ENCODE results near the gene SP6. TPM values are rescaled to one million over a fixed set of nuclear protein-coding genes. Genes with fewer than 3 reads are reported as not detected.

Gene SP6
- total RNA-seq, result 0.27 TPM

DNA sequence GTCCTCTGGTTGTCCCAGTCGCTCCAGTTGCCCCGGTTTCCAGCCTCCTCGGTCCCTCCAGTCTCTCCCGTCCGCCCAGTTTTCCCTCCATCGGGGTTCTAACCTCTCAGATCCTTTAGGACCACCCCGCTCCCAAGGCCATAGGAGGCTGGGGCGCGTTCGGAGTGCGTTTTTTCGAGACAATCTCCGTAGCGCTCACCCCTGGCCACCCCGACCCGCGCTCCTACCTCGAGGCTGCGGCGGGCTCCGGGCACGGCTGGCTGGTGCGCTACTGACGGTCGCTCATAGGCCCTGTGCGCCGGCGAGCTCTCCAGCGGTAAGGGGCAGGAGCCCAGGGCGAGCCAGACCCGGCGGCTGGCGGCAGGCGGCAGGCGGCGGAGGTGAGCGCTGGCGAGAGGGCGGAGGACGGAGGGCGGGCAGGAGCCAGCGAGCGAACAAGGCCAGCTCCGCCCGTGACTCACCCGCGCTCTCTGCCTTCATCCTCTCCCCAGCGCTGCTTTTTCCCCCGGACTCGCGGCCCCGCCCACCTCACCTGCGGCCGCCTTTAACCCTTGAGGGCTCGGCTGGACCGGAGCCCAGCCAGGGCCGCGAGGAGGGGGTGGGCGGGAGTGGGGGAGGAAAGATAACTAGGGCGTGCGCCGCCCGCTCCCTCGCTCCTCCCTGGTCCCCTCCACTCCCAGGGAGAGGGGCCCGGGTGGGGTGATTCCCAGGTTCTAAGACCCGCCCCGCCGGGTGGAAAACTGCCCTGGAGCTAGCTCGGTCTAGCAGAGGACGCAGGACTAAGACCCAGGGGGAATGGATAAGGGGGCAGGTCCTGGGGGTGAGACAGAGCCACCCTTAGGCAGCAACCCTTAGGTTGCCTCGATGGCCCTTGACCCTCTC is at the start of gene SP6:
Gene SP6 (minus strand): TSS at position 472 of the 882 bp plus-strand sequence. CDS start 2,734 bp downstream, outside the sequence.
- peak in 2 of 3 donors; percentile 64 to 77 for DNase-seq (ENCODE audit: low read depth in 2 of 3, low spot score in 2 of 3)

- DNase-seq (ENCODE audit: low read depth in 2 of 3, low spot score in 2 of 3), result no peak
These were observed 48.7 kb upstream of the SP6 start for GRCh38 chr17:47899643-47900042.

GRCh38 chr17:47898241-47898640 is 47.3 kb upstream of the SP6 start:
- no peak for DNase-seq (ENCODE audit: low read depth in 2 of 3, low spot score in 2 of 3)

GRCh38 chr17:47897561-47897960 is 46.6 kb upstream of the SP6 start:
- no peak for DNase-seq (ENCODE audit: low read depth in 2 of 3, low spot score in 2 of 3)

GRCh38 chr17:47896672-47897490 is 45.9 kb upstream of the SP6 start:
- DNase-seq (ENCODE audit: low read depth in 2 of 3, low spot score in 2 of 3), result no peak

GRCh38 chr17:47895856-47896671 is 45.1 kb upstream of the SP6 start, which contains the start of gene SP2:
Gene SP2, plus strand, starts transcription at chr17:47896236. Its CDS starts 51 bp downstream, at chr17:47896287.
- DNase-seq (ENCODE audit: low read depth in 2 of 3, low spot score in 2 of 3), result peak; percentile 100

DNA sequence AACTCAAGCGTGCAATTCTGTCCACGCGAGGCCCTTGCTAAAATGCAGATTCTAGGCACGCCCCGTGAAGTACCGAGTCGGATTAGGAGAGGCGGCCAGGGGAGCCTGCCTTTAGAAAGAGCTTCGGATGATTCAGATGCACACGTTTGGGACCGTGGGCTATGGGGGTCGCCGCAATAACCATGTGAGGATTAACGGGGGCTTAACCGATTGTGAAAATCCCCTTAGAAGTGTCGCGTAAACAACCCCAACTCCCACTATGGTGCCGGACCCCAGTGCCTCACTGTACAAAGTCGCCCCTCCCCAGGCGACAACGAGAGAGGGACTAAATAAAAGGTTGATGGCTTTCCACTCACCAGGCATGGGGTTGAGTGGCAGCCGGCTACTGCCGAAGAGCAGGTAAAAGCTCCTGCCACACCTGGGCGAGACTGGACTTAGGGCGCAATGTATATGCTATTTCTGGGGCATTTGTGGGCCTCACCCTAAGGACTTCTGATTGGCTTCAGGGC is 44.4 kb upstream of the SP6 start:
- DNase-seq (ENCODE audit: low read depth in 2 of 3, low spot score in 2 of 3), result peak in 1 of 3 donors; percentile 10

- no peak for DNase-seq (ENCODE audit: low read depth in 2 of 3, low spot score in 2 of 3)
These were observed 43.8 kb upstream of the SP6 start for GRCh38 chr17:47894498-47895346.

- no peak for DNase-seq (ENCODE audit: low read depth in 2 of 3, low spot score in 2 of 3)
These were observed 40.7 kb upstream of the SP6 start for GRCh38 chr17:47891545-47892088.

DNA sequence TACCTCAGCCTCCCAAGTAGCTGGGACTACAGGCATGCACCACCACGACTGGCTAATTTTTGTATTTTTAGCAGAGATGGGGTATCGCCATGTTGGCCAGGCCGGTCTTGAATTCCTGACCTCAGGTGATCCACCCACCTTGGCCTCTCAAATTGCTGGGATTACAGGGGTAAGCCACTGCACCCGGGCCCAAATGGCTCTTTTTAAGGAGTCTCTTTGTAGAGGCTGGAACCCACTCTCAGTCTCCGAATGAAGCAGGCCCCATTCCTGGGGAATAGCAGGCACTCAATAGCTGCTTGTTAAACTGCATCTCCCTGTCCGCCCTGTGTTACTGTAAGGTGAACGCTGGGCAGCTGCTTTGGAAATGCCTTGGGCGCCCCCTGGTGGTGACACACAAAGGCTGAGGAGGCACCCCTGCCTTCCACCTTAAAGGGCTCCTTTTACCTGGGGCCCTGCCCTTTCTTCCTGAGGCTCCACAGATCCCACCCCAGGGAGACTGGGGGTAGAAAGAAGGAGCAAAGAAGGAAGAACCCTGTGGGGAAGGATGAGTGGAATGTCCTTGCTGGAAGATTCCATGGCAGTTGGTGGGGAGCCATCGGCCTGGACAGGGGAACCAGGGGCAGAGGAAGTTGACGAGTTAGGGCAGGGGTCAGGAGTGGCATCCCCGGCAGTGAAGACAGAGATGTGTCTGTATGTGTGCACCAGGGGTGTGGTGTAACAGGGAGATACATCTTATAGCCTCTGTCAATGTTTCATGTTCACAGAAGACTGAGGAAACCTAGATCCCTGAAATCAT is 39.0 kb upstream of the SP6 start:
- DNase-seq (ENCODE audit: low read depth in 2 of 3, low spot score in 2 of 3), result peak; percentile 79 to 84 (median 83)

- DNase-seq (ENCODE audit: low read depth in 2 of 3, low spot score in 2 of 3), result no peak
These were observed 37.3 kb upstream of the SP6 start for GRCh38 chr17:47888293-47888692.

DNA sequence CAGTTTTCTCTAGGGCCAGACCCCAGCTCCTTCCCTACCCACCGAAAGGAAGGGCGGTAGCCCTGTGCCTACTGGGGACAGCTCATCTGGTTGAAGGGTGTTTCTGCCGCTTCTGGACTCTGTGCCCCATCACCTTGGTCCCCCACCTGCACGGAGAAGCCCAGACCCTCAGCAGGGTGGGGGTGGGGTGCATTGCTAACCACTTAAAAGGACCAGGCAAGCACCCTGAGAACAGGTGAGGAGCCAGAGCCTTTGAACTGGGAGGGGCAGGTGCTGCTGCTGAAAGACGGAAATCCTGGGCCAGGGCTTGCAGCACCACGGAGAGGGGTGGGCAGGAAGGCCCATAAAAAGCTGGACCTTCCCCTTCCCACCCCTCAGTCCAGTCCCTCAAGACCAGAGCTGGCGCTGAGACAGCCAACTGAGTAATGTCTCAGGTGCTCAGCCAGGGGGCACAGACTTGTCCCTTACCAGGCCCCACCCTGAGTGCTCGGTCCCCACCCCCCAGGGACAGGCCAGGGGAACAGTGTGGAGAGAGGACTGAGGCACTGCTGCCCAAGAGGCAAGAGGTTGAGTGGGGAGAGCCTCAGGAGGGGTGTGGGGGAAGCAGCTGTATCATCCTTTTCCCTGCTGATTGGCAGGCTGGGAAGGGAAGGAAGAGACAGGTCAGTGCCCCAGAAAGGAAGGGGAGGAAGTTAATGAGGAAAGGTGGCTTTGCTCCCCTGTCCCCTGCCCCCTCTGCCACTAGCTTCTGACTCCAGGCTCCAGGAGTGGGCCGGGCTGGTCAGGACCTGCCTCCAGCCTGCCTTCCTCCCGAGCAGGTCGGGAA is 34.2 kb upstream of the SP6 start:
- DNase-seq (ENCODE audit: low read depth in 2 of 3, low spot score in 2 of 3), result no peak

DNA sequence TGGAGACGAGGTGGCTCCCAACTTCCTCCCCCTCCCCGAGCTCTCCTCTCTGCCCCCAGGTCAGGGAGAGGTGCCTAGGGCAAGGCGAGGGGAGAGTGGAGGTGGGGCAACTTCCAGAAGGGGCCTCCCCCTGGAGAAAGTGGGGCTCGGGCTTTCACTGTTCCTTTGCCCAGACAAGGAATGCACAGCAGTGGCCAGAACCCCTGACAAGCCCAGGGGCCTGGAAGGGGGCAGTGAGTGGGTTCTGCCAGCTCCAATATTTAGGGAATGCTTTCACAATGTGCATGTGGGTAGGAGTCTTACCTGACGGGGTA is 33.4 kb upstream of the SP6 start:
- no peak for DNase-seq (ENCODE audit: low read depth in 2 of 3, low spot score in 2 of 3)

DNA sequence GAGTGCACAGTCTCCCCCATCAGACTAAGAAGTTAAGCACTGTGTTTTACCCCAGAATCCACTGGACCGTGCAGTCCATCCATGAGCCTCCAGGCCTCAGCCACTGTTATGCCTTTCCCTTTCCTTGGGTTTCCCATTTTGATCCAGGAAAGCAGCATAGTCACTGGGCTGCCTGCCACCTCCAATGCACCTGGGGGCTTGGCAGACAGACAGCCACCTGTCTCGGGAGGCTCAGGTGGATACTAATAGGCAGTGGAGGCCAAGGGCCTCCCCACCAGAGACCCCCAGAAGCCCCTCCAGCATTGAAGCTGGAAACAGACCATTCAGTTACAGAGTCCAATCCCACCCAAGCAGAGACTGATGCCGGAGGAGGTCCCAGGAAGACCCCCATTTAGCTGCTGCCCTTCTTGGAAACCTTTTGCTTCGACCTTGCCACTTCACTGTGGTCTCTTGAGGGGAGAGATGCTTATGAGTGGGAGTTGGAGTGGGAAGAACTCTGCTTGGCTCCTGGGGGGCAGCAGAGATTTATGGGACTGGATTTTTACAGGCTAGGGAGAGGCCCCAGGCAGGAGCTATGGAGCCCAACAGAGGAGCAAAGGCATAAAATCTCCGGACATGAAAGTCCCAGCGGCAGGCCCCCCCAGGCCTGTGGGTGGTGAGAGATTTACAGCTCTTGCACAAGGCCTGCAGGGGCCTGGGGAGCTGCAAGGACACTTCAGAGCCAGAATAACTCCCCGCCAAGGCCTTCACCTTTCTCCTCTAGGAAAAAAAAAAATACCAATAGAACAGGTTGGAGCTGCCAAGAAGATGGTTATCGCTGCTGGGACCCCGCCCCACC is 32.8 kb upstream of the SP6 start:
- no peak for DNase-seq (ENCODE audit: low read depth in 2 of 3, low spot score in 2 of 3)

GRCh38 chr17:47882695-47883588 is 32.0 kb upstream of the SP6 start:
- no peak for DNase-seq (ENCODE audit: low read depth in 2 of 3, low spot score in 2 of 3)

GRCh38 chr17:47882247-47882646 is 31.3 kb upstream of the SP6 start:
- peak in 1 of 3 donors; percentile 29 for DNase-seq (ENCODE audit: low read depth in 2 of 3, low spot score in 2 of 3)
